Body of pancreas (tissue), 4 donors: ENCODE measurements around the gene IL4R. TPM values are rescaled to one million over a fixed set of nuclear protein-coding genes. Genes with fewer than 3 reads are reported as not detected.

ENCODE experiments used
- ATAC-seq: fragments of 150-250 bp; one replicate; pipeline ENCODE4 v1.9.1; 2016
- DNase-seq, 4 donors: peaks; one replicate each; pipeline ENCODE4 v3.0.0-alpha.2; 2019
- H3K27ac ChIP-seq, 4 donors: fragments of 200-600 bp; sonication (generic); 1 replicate in 3 of 4; 2 replicates in 1 of 4; pipeline versions ENCODE4 v1.5.1 to v1.6.1; 2016 to 2019; ENCODE audit warnings: mild to moderate bottlenecking in 1 of 4, mixed read lengths in 1 of 4, moderate library complexity in 1 of 4
- H3K27me3 ChIP-seq, 2 donors: fragments of 200-600 bp; sonication (generic); one replicate each; pipeline ENCODE4 v1.6.0; 2016; ENCODE audit warnings: mild to moderate bottlenecking in 1 of 2
- H3K36me3 ChIP-seq, 2 donors: fragments of 200-600 bp; sonication (generic); replicated peaks in 1 of 2; 2 replicates each; pipeline ENCODE4 v1.5.1; 2016; ENCODE audit warnings: low read depth in 2 of 2; ENCODE audit not compliant: insufficient read depth in 1 of 2
- H3K4me1 ChIP-seq: fragments of 200-600 bp; sonication (generic); one replicate; pipeline ENCODE4 v1.6.0; 2016
- H3K4me3 ChIP-seq, 2 donors: fragments of 200-600 bp; sonication (generic); 1 replicate in 1 of 2; 2 replicates in 1 of 2; pipeline ENCODE4 v1.5.1; 2016 to 2019
- H3K9me3 ChIP-seq, 3 donors: fragments of 200-600 bp; sonication (generic); 1 replicate in 2 of 3; 2 replicates in 1 of 3; pipeline ENCODE4 v1.5.1; 2016
- CTCF ChIP-seq, 7 experiments: fragments of 450-650 bp in 4 of 7; fragments of 200-600 bp in 3 of 7; sonication (generic) in 3 of 7; IDR thresholded peaks; one replicate each; pipeline ENCODE4 v1.5.1; 2016 to 2019; ENCODE audit warnings: antibody characterized with exemption in 7 of 7
- POLR2A ChIP-seq, 3 donors: fragments of 450-650 bp; IDR thresholded peaks; one replicate each; pipeline ENCODE4 v1.6.1; 2016; ENCODE audit warnings: antibody characterized with exemption in 3 of 3, mild to moderate bottlenecking in 2 of 3
- WGBS, 2 donors: methylation state at CpG; one replicate each; pipeline ENCODE4 v1.1.5; 2017; 5-methylcytosine and 5-hydroxymethylcytosine counted together
- intact Hi-C: fragments of 100-400 bp; cut with DNase I; formaldehyde crosslinking; loops from one replicate; pipeline ENCODE4 v1.15.1; 2023
- total RNA-seq, 2 donors: library from RNA; depleted of rRNA; stranded (reverse); fragments of >200 nt; gene quantifications; one replicate each; pipeline ENCODE4 v1.1.0, GENCODE V29; 2016

The IL4R gene
- total RNA-seq, 2 donors from 2014 or later, result 29.7 to 236 TPM

DNA sequence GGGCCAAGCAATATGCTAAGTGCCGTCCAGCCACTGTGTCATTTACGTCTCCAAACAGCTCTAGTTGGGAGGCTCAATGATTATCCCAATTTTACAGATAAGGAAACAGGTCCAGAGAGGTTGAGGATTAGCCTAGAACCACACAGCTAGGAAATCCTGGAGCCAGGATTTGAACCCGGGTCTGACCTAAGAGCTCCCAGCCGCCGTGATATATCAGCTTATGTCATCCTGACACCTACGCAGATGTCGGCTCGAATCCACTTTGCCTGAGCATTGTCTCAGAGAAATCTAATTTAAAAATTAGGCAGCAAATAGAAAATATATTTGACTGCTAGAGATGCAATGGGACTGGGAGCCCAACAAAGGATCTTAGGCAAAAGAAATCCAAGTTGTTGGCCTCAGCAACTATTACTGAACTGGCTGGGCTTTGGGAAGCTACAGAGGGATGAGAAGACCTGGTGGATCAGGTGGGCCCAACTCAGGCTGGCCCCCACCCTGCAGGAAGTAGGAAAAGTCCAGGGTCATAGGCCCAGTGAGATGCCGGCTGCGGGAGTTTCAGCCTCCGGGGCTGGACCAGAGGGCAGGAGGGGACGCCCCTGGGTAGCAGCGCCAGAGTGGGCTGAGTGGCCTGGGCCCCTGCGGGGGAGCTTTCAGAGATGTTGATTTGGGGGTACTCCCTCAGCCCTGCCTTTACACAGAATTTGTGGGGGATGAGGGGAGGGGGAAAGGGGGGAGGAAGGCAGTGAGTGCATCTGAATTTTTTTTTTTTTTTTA, 53.1 kb downstream of the IL4R start:
- peaks cover 32% of the 10 kb centered on the region for H3K4me1 ChIP-seq
- H3K4me3 ChIP-seq, result no peak overlapping the region
- no peak for DNase-seq
- peak overlapping the region in 2 of 4 donors; percentile 9 to 65 for H3K27ac ChIP-seq
- no peak for TF ChIP-seq CTCF (IDR thresholded peaks at IDR 0.05)
- H3K27me3 ChIP-seq, result no peaks in the 10 kb centered on the region
- no peaks in the 10 kb centered on the region for H3K9me3 ChIP-seq
- 77 to 90% methylated on average over 14 of the region's 14 CpGs for WGBS, 2 donors
- no peak for ATAC-seq
- intact Hi-C loops, result no loop called here
- peaks cover 0 to 10% of the 10 kb centered on the region in 2 donors for H3K36me3 ChIP-seq

DNA sequence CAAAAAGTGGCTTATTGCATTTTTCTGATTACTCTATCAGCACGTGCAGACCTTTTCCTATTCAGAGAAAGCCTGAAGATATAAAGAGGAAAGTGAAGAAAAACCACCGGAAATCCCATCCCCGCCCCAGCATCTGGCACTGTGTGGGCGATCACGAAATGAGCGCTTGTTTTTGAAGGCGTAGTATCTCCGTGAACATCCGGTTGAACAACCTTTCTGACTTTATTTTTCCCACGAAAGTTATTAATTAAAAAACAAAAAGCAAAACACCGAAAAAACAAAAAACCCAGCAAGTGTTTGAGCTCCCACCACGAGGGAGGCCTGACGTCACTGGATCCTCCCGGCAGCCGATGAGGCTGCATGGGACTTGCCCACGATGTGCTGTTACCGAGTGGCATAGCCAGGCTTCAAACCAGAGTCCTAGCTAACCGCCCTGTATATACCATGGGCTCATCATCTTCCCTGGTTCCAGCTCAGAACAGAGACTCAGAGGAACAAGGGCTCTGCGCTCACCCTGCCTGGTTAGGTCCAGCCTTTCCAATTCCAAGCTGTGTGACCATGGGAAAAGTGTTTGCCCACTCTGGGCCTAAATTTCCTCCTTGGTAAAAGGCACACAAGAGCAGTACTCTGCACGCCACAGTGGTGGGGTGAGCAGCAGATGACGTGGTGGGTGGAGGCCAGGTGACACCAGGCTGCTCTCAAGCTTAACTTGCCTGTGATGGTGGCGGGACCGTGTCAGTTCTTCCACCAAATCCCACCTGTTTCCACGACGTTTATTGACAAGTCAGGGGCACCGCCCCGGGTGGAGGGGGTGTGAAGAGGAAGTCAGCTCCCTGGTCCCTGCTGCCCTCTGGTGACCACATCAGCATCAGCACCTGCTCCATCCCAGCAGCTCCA, 53.9 kb downstream of the IL4R start:
- ATAC-seq (peak; percentile 71), DNase-seq (peak; percentile 80 to 82 (median 80))
- peak overlapping the region in 3 of 4 donors; percentile 9 to 65 (median 41) for H3K27ac ChIP-seq
- H3K9me3 ChIP-seq, result no peaks in the 10 kb centered on the region
- intact Hi-C loops, result no loop called here
- H3K36me3 ChIP-seq, result peaks cover 0 to 5% of the 10 kb centered on the region in 2 donors
- peak; percentile 69 to 90 (median 82) for TF ChIP-seq CTCF (IDR thresholded peaks at IDR 0.05)
- no peak for TF ChIP-seq POLR2A (IDR thresholded peaks at IDR 0.05)
- no peak overlapping the region for H3K4me3 ChIP-seq
- H3K27me3 ChIP-seq, result no peaks in the 10 kb centered on the region
- H3K4me1 ChIP-seq, result peaks cover 32% of the 10 kb centered on the region
- 6 to 10% methylated on average over 19 to 27 of the region's 27 CpGs for WGBS, 2 donors

DNA sequence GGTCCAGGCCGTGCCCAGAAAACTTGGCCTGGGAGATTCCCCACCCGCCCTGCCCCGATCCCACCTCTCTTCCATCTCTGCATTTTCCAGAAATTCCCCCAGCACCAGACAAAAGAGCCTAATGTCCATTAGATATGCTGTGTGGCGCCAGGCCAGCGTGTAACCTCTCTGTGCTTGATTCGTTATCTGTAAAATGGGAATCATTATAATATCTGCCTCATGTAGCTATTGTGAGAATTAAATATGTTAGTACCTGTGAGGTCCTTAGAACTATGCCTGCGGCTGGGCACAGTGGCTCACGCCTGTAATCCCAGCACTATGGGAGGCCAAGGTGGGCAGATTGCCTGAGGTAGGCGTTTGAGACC, 54.6 kb downstream of the IL4R start:
- no peak for DNase-seq
- Histone ChIP-seq H3K27me3 (no peaks in the 10 kb centered on the region), H3K4me3 (no peak overlapping the region), H3K36me3 (peaks cover 0 to 2% of the 10 kb centered on the region in 2 donors), H3K9me3 (no peaks in the 10 kb centered on the region), H3K27ac (no peak overlapping the region), H3K4me1 (peaks cover 30% of the 10 kb centered on the region)
- WGBS, 2 donors, result 37% methylated on average over 8 to 9 of the region's 9 CpGs
- intact Hi-C loops, result no loop called here
- TF ChIP-seq CTCF (IDR thresholded peaks at IDR 0.05), result no peak
- no peak for TF ChIP-seq POLR2A (IDR thresholded peaks at IDR 0.05)
- no peak for ATAC-seq

DNA sequence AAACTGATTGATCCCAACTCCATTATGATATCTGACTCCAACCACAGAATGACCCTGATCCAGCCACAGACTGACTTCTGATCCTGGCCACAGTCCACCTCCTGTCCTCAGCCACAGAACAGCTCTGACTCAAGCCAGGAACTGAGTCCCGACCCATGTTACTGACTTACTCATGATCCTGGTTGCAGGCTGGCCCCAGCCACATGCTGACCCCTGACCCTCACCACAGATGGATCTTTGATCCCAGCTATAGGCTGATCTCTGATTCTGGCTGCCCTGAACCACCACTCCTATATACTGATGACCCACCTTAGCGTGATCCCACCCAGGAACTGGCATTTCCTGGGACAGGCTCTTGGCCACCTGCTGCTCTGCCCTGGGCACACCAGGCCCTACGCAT, 56.0 kb downstream of the IL4R start:
- Histone ChIP-seq H3K4me3 (no peak overlapping the region), H3K27me3 (no peaks in the 10 kb centered on the region), H3K27ac (no peak overlapping the region), H3K9me3 (no peaks in the 10 kb centered on the region), H3K4me1 (peaks cover 16% of the 10 kb centered on the region), H3K36me3 (no peaks in the 10 kb centered on the region)
- 70 to 94% methylated on average over 3 of the region's 3 CpGs for WGBS, 2 donors
- ATAC-seq (no peak), DNase-seq (no peak)
- TF ChIP-seq POLR2A (IDR thresholded peaks at IDR 0.05) (no peak), CTCF (IDR thresholded peaks at IDR 0.05) (no peak)
- intact Hi-C loops, result loop anchor here (5.0 to 10.0 kb wide), 2 partner anchors 135 to 193 kb away; no protein-coding TSS in a partner anchor
